Gastroesophageal sphincter (tissue), 3 donors: Measurements from ENCODE around the gene RIC8B.

Experiments used
- POLR2A ChIP-seq, 2 donors: fragments of 450-650 bp; IDR thresholded peaks; one replicate each; pipeline ENCODE4 v1.6.1; 2017; ENCODE audit warnings: antibody characterized with exemption in 2 of 2, mild to moderate bottlenecking in 2 of 2, moderate library complexity in 1 of 2
- TF ChIP-seq, protein P1 (sequence below), 4 experiments: fragments of 200-600 bp in 2 of 4; fragments of 450-650 bp in 2 of 4; sonication (generic) in 1 of 4; IDR thresholded peaks; one replicate each; pipeline ENCODE4 v1.5.1; 2017 to 2019; ENCODE audit warnings: antibody characterized with exemption in 4 of 4, mild to moderate bottlenecking in 2 of 4, moderate library complexity in 2 of 4

DNA sequence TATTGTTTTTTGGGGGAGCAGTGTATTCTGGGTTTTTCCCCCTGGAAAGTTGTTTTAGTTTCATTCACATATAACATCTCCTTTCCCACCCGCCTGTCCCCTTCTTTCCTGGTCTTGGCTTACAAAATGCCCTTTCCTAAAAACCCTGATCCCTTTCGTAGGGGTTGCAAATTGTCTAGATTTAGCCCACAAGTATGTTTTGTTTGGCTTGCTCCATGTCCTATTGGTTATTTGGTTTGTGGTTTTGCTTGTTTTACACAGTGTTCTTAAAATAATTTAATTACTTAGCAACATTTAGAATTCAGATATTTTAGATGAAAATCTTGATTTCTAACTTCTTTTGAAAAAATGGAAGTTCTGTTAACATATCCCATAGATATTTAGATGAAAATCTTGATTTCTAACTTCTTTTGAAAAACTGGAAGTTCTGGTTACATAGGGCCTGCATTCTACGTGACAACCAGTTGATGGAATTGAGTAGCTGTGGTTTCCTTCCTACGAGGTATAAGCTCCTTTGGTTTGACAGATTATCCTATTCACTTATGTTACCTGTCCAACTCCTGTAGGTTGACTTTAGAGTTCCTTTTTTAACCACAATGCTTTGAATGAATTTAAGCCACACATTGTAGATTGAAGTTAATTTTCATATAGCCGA is 92.1 kb downstream of the RIC8B start:
- TF ChIP-seq POLR2A (IDR thresholded peaks at IDR 0.05): no peak
- TF ChIP-seq, protein P1, sequence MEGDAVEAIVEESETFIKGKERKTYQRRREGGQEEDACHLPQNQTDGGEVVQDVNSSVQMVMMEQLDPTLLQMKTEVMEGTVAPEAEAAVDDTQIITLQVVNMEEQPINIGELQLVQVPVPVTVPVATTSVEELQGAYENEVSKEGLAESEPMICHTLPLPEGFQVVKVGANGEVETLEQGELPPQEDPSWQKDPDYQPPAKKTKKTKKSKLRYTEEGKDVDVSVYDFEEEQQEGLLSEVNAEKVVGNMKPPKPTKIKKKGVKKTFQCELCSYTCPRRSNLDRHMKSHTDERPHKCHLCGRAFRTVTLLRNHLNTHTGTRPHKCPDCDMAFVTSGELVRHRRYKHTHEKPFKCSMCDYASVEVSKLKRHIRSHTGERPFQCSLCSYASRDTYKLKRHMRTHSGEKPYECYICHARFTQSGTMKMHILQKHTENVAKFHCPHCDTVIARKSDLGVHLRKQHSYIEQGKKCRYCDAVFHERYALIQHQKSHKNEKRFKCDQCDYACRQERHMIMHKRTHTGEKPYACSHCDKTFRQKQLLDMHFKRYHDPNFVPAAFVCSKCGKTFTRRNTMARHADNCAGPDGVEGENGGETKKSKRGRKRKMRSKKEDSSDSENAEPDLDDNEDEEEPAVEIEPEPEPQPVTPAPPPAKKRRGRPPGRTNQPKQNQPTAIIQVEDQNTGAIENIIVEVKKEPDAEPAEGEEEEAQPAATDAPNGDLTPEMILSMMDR (IDR thresholded peaks at IDR 0.05): no peak
